Ectodermal cell (in vitro differentiated cells): ENCODE data around the gene TMEM200A.

Source experiments
- H3K27ac ChIP-seq: 2 replicates; pipeline ENCODE4 v1.7.0; 2013; ENCODE audit warnings: mild to moderate bottlenecking, low read depth, low read length; ENCODE audit not compliant: insufficient read depth, poor library complexity, severe bottlenecking
- H3K27me3 ChIP-seq: 2 replicates; pipeline ENCODE4 v1.7.0; 2013; ENCODE audit warnings: mild to moderate bottlenecking, low read length; ENCODE audit not compliant: insufficient read depth, control insufficient read depth, poor library complexity, severe bottlenecking
- H3K36me3 ChIP-seq: one replicate; pipeline ENCODE4 v1.7.0; 2013; ENCODE audit warnings: low read length; ENCODE audit not compliant: control insufficient read depth, insufficient read depth
- H3K4me1 ChIP-seq: one replicate; pipeline ENCODE4 v1.7.0; 2013; ENCODE audit warnings: low read length; ENCODE audit not compliant: control insufficient read depth, insufficient read depth
- H3K4me3 ChIP-seq: 2 replicates; pipeline ENCODE4 v1.7.0; 2013; ENCODE audit warnings: low read depth, low read length, control low read depth; ENCODE audit not compliant: insufficient read depth
- H3K9me3 ChIP-seq: 2 replicates; pipeline ENCODE4 v1.7.0; 2013; ENCODE audit warnings: mild to moderate bottlenecking, low read length, moderate library complexity; ENCODE audit not compliant: control insufficient read depth
- WGBS, 2 experiments: methylation state at CpG; one replicate each; pipeline ENCODE4 v1.1.7; 2013; ENCODE audit warnings: missing lambda C conversion rate in 2 of 2; 5-methylcytosine and 5-hydroxymethylcytosine counted together

Gene TMEM200A

DNA sequence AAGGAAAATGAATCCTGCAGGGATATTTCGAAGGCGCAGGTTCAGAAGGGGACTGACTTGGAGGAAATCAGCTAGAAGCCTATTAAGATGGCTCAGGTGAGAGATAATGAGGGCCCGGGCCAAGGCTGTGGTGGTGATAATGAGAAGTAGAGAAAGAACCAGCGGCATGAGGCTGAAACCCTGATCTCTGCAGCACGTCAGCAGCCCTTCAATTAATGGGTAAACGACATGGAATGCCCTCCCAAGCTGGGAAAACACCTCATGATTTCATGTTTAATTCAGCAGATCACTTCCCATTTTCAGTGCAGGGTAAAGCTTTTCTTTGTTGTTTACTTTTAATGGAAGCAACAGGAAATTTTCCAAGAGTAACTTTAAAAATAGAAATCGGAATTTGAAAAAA, 104.9 kb downstream of the TMEM200A start:
- H3K4me1 ChIP-seq, result no peaks in the 10 kb centered on the region
- no peaks in the 10 kb centered on the region for H3K9me3 ChIP-seq
- no peaks in the 10 kb centered on the region for H3K36me3 ChIP-seq
- H3K4me3 ChIP-seq, result no peak overlapping the region
- no peak overlapping the region for H3K27ac ChIP-seq
- WGBS, 2 experiments, result 90 to 91% methylated on average over 7 of the region's 7 CpGs
- no peaks in the 10 kb centered on the region for H3K27me3 ChIP-seq

DNA sequence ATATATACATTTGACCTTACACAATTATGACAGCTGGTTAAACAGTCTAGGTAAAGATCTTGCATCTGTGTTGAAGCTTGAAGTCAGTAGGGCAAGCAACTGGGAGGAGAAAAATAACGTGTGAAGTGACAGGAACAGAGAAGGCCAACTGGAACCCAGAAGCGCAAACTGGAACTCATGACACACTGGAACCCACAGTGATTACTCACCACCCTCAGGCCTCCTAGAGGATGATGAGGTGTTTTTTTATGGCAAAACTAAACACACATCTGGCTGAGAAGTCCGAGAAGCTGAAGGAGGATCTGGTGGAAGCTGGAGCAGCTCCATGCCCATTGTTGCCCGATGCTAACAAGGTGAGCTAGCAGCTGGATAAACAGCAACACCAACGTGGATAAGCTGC, 108.1 kb downstream of the TMEM200A start:
- Histone ChIP-seq H3K4me3 (no peak overlapping the region), H3K4me1 (no peaks in the 10 kb centered on the region), H3K27ac (no peak overlapping the region), H3K27me3 (no peaks in the 10 kb centered on the region), H3K36me3 (no peaks in the 10 kb centered on the region), H3K9me3 (no peaks in the 10 kb centered on the region)
- WGBS, 2 experiments, result 89 to 92% methylated on average over 5 of the region's 5 CpGs

DNA sequence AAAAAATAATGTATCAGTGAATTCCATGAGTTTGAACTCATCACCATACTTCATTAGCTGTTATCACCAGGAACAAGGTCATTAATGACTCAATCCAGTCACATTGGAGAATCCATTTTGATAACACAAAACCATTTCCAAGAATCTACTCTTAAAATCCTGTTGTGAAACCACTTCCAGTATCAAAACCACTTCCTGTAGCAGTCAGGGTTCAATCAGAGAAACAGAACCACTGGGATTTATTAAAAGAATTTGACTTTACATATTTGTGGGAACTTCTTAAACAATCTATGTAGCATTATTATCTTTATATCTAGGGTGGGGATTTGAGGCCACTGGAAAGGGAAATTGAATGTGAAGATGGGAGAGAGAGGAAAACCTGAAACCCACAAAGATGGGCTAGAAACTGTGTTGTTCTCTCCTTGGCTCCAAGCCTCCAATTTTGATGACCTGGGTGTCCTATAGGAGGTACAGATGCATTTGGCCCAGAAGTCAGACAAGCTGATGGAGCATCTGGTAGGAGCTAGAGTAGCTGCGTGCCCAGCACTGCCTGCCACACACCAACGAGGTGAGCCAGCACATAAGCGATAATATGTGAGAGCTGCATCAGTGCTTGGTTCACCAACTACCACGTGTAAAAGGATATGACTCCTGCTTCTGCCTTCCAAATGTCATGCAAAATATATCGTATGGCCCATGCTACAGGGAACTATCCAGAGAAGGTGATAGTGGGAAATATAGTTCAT, 117.0 kb downstream of the TMEM200A start:
- no peaks in the 10 kb centered on the region for H3K9me3 ChIP-seq
- no peak overlapping the region for H3K4me3 ChIP-seq
- H3K36me3 ChIP-seq, result no peaks in the 10 kb centered on the region
- H3K27ac ChIP-seq, result no peak overlapping the region
- H3K27me3 ChIP-seq, result no peaks in the 10 kb centered on the region
- 90 to 91% methylated on average over 5 of the region's 5 CpGs for WGBS, 2 experiments
- no peaks in the 10 kb centered on the region for H3K4me1 ChIP-seq

DNA sequence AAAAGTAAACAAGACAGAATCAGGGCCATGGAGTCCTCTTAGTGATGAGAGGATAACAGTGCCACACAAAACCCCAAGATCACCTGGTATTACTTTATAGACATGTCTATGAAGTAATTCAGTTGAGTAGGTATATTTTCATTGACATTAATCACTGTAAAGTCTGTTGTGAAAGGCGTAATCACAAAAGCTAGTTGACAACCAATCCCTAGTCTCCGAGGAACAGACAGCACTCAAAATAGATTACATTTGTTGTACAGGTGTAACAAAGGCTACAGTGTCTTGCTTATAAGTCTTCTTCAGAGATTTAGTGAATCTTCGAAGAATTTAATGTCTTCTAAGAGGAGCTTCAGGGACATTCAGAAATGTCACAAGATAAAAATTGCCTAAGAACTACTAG, 120.1 kb downstream of the TMEM200A start:
- Histone ChIP-seq H3K9me3 (no peaks in the 10 kb centered on the region), H3K4me1 (no peaks in the 10 kb centered on the region), H3K27me3 (no peaks in the 10 kb centered on the region), H3K27ac (no peak overlapping the region), H3K4me3 (no peak overlapping the region), H3K36me3 (no peaks in the 10 kb centered on the region)
- WGBS, 2 experiments, result 93 to 100% methylated on average over 3 of the region's 3 CpGs

DNA sequence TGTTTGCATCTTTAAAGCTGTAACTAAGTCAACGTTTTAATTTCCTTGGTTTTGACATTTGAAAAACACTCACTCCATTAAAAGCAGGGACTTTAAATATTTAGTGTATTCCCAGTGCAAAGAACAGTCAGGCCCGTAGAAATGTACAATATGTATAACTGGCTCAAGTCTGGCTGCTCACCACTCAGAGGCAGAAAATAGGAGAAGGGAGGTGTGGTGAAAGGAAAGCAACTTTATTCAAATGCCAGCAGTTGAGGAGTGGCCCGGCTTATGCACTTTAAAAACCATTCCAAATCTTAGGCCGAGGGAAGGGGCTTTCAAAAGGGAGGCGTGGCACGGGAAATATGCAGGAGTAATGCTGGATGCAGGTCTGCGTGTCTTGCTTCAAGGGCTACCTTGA, 120.6 kb downstream of the TMEM200A start:
- H3K4me3 ChIP-seq, result no peak overlapping the region
- H3K9me3 ChIP-seq, result no peaks in the 10 kb centered on the region
- no peak overlapping the region for H3K27ac ChIP-seq
- 90 to 93% methylated on average over 6 to 7 of the region's 7 CpGs for WGBS, 2 experiments
- no peaks in the 10 kb centered on the region for H3K27me3 ChIP-seq
- H3K36me3 ChIP-seq, result no peaks in the 10 kb centered on the region
- no peaks in the 10 kb centered on the region for H3K4me1 ChIP-seq

DNA sequence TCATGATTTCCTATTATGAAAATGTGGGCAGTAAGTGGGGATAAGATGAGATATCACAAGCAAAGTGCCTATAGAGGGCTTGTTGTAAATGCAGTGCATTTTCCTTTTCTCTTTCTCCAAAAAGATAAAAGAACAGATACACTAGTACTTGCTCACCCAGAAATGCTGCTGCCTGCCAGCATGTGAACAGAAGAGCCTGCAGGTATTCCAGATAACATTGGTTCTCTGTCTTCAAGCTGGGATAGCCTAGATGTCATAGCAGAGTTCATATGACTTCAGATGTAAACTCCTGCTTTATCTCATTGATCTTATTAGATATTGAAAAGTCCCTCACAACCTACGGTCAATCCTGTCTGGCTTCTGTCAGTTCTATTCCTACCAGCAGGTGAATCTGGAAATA, 123.7 kb downstream of the TMEM200A start:
- Histone ChIP-seq H3K4me1 (no peaks in the 10 kb centered on the region), H3K36me3 (no peaks in the 10 kb centered on the region), H3K27me3 (no peaks in the 10 kb centered on the region), H3K4me3 (no peak overlapping the region), H3K27ac (no peak overlapping the region), H3K9me3 (no peaks in the 10 kb centered on the region)
- 85 to 95% methylated on average over 1 of the region's 1 CpG for WGBS, 2 experiments
